NCI-H460 (cell line): Measurements from ENCODE around the gene IL6R. TPM values are rescaled to one million over a fixed set of nuclear protein-coding genes. Genes with fewer than 3 reads are reported as not detected.
"Not testable (repeated sequence)": the region's sequence is repeated elsewhere in the genome, so short reads cannot be mapped to it uniquely, and the experiment has no call there.

ENCODE experiments used
- DNase-seq: peaks from one replicate; pipeline ENCODE4 v3.0.0-alpha.2; 2016; ENCODE audit warnings: low read depth; ENCODE audit errors: extremely low read depth
- total RNA-seq: library from RNA; depleted of rRNA; stranded (reverse); fragments of >200 nt; shearing (Covaris generic); gene quantifications from 2 replicates; pipeline ENCODE4 v1.2.3, GENCODE V29; 2014

IL6R gene
- total RNA-seq, 1 experiment from 2014 or later: 4.9 TPM

- DNase-seq: no peak
Measured at GRCh38 chr1:154476791-154477190, 71.6 kb downstream of the IL6R start.

GRCh38 chr1:154478013-154478412, 72.9 kb downstream of the IL6R start:
- no peak for DNase-seq

GRCh38 chr1:154478639-154479038, 73.5 kb downstream of the IL6R start:
- no peak for DNase-seq

GRCh38 chr1:154479764-154480421, 74.8 kb downstream of the IL6R start:
- peak; percentile 95 for DNase-seq

- DNase-seq: no peak
Measured at GRCh38 chr1:154481053-154481452, 75.9 kb downstream of the IL6R start.

- DNase-seq: peak; percentile 99
Measured at GRCh38 chr1:154483941-154484803, 79.0 kb downstream of the IL6R start.

- peak; percentile 35 for DNase-seq
Measured at GRCh38 chr1:154485106-154485505, 80.0 kb downstream of the IL6R start.

GRCh38 chr1:154485910-154486496, 80.9 kb downstream of the IL6R start:
- no peak for DNase-seq

- not testable (repeated sequence) for DNase-seq
Measured at GRCh38 chr1:154486756-154487155, 81.6 kb downstream of the IL6R start.

GRCh38 chr1:154488922-154489321, 83.8 kb downstream of the IL6R start:
- no peak for DNase-seq

- no peak for DNase-seq
Measured at GRCh38 chr1:154489695-154490274, 84.6 kb downstream of the IL6R start.

- no peak for DNase-seq
Measured at GRCh38 chr1:154490317-154490716, 85.2 kb downstream of the IL6R start.

GRCh38 chr1:154492115-154492514, 87.0 kb downstream of the IL6R start:
- no peak for DNase-seq

GRCh38 chr1:154493276-154493675, 88.1 kb downstream of the IL6R start:
- no peak for DNase-seq

- DNase-seq: no peak
Measured at GRCh38 chr1:154495496-154496273, 90.5 kb downstream of the IL6R start.

- no peak for DNase-seq
Measured at GRCh38 chr1:154496383-154496782, 91.2 kb downstream of the IL6R start.

GRCh38 chr1:154497026-154497806, 92.1 kb downstream of the IL6R start:
- DNase-seq: no peak

GRCh38 chr1:154499446-154499845, 94.3 kb downstream of the IL6R start:
- no peak for DNase-seq

- no peak for DNase-seq
Measured at GRCh38 chr1:154500533-154500932, 95.4 kb downstream of the IL6R start.
